Osteocyte (in vitro differentiated cells): ENCODE measurements around the gene KIAA0408. TPM values are rescaled to one million over a fixed set of nuclear protein-coding genes. Genes with fewer than 3 reads are reported as not detected.

ENCODE experiments used
- DNase-seq: peaks from one replicate; pipeline ENCODE4 v3.0.0; 2021; ENCODE audit warnings: mixed read lengths; ENCODE audit not compliant: unreplicated experiment; ENCODE audit errors: extremely low spot score
- H3K27ac Mint-ChIP-seq: one replicate; pipeline ENCODE4 v1.8.0; 2021; ENCODE audit warnings: mild to moderate bottlenecking, mixed read lengths; ENCODE audit not compliant: unreplicated experiment
- H3K27me3 Mint-ChIP-seq: one replicate; pipeline ENCODE4 v1.8.0; 2021; ENCODE audit warnings: mixed read lengths; ENCODE audit not compliant: unreplicated experiment
- H3K36me3 Mint-ChIP-seq: one replicate; pipeline ENCODE4 v1.8.0; 2021; ENCODE audit warnings: mixed read lengths; ENCODE audit not compliant: unreplicated experiment
- H3K4me1 Mint-ChIP-seq: one replicate; pipeline ENCODE4 v1.8.0; 2021; ENCODE audit warnings: mixed read lengths; ENCODE audit not compliant: unreplicated experiment
- H3K4me3 Mint-ChIP-seq: one replicate; pipeline ENCODE4 v1.8.0; 2021; ENCODE audit warnings: mild to moderate bottlenecking, moderate library complexity, mixed read lengths; ENCODE audit not compliant: unreplicated experiment
- H3K9me3 Mint-ChIP-seq: one replicate; pipeline ENCODE4 v1.8.0; 2021; ENCODE audit warnings: mixed read lengths; ENCODE audit not compliant: unreplicated experiment
- CTCF ChIP-seq: fragments of 200-600 bp; sonication (generic); IDR thresholded peaks from 2 replicates; pipeline ENCODE4 v1.5.0; 2021; ENCODE audit warnings: antibody characterized with exemption, mild to moderate bottlenecking, moderate library complexity
- total RNA-seq: library from RNA; stranded (reverse); gene quantifications from 2 replicates; pipeline ENCODE4 v1.2.1, GENCODE V29; 2021

Gene KIAA0408
- total RNA-seq, 1 donor from 2014 or later, result 0.27 TPM

- H3K4me3 Mint-ChIP-seq, result no peak overlapping the region
- no peaks in the 10 kb centered on the region for H3K9me3 Mint-ChIP-seq
- no peaks in the 10 kb centered on the region for H3K4me1 Mint-ChIP-seq
- DNase-seq, result no peak
- no peak for TF ChIP-seq CTCF
- H3K36me3 Mint-ChIP-seq, result no peaks in the 10 kb centered on the region
- peaks cover 4% of the 10 kb centered on the region for H3K27me3 Mint-ChIP-seq
- H3K27ac Mint-ChIP-seq, result no peak overlapping the region
Measured at GRCh38 chr6:127494240-127494767, 35.1 kb upstream of the KIAA0408 start.

- Mint-ChIP-seq H3K9me3 (no peaks in the 10 kb centered on the region), H3K27ac (no peak overlapping the region), H3K27me3 (no peaks in the 10 kb centered on the region), H3K36me3 (no peaks in the 10 kb centered on the region), H3K4me1 (peaks cover 8% of the 10 kb centered on the region), H3K4me3 (no peak overlapping the region)
- no peak for TF ChIP-seq CTCF
- no peak for DNase-seq
Measured at GRCh38 chr6:127489248-127489647, 30.1 kb upstream of the KIAA0408 start.

- Mint-ChIP-seq H3K4me3 (no peak overlapping the region), H3K4me1 (peaks cover 17% of the 10 kb centered on the region), H3K9me3 (no peaks in the 10 kb centered on the region), H3K36me3 (no peaks in the 10 kb centered on the region), H3K27me3 (no peaks in the 10 kb centered on the region), H3K27ac (no peak overlapping the region)
- no peak for DNase-seq
- TF ChIP-seq CTCF, result no peak
Measured at GRCh38 chr6:127486934-127487333, 27.7 kb upstream of the KIAA0408 start.

- no peaks in the 10 kb centered on the region for H3K27me3 Mint-ChIP-seq
- TF ChIP-seq CTCF, result no peak
- H3K4me3 Mint-ChIP-seq, result peak overlapping the region; percentile 52
- H3K9me3 Mint-ChIP-seq, result no peaks in the 10 kb centered on the region
- H3K4me1 Mint-ChIP-seq, result peaks cover 17% of the 10 kb centered on the region
- DNase-seq, result no peak
- H3K27ac Mint-ChIP-seq, result peak overlapping the region; percentile 9
- H3K36me3 Mint-ChIP-seq, result no peaks in the 10 kb centered on the region
Measured at GRCh38 chr6:127484212-127484863, 25.1 kb upstream of the KIAA0408 start.

GRCh38 chr6:127483399-127484055, 24.3 kb upstream of the KIAA0408 start:
- no peak for DNase-seq
- TF ChIP-seq CTCF, result no peak
- no peaks in the 10 kb centered on the region for H3K36me3 Mint-ChIP-seq
- H3K4me1 Mint-ChIP-seq, result peaks cover 17% of the 10 kb centered on the region
- H3K27ac Mint-ChIP-seq, result no peak overlapping the region
- H3K9me3 Mint-ChIP-seq, result no peaks in the 10 kb centered on the region
- H3K4me3 Mint-ChIP-seq, result peak overlapping the region; percentile 52
- no peaks in the 10 kb centered on the region for H3K27me3 Mint-ChIP-seq
